Liver (tissue), 9 donors: Measurements from ENCODE around the gene DSTN. TPM values are rescaled to one million over a fixed set of nuclear protein-coding genes. Genes with fewer than 3 reads are reported as not detected.

Experiments used
- DNase-seq: peaks from one replicate; pipeline ENCODE4 v3.0.0-alpha.2; 2017; ENCODE audit warnings: low spot score
- H3K27ac ChIP-seq, 2 donors: one replicate each; pipeline ENCODE4 v1.7.0; 2013; ENCODE audit warnings: inconsistent platforms in 2 of 2, low read length in 2 of 2, control low read depth in 1 of 2, low read depth in 1 of 2, mild to moderate bottlenecking in 1 of 2
- H3K27me3 ChIP-seq, 4 donors: one replicate each; pipeline versions ENCODE4 v1.6.1 to v1.7.0; 2013; ENCODE audit warnings: low read length in 3 of 4, inconsistent platforms in 1 of 4, mild to moderate bottlenecking in 1 of 4, moderate library complexity in 1 of 4; ENCODE audit not compliant: control insufficient read depth in 4 of 4, insufficient read depth in 4 of 4
- H3K36me3 ChIP-seq, 4 donors: one replicate each; pipeline versions ENCODE4 v1.6.1 to v1.7.0; 2013; ENCODE audit warnings: low read length in 3 of 4, mild to moderate bottlenecking in 3 of 4, low read depth in 1 of 4, moderate library complexity in 1 of 4; ENCODE audit not compliant: control insufficient read depth in 4 of 4, insufficient read depth in 3 of 4
- H3K4me1 ChIP-seq, 4 donors: one replicate each; pipeline versions ENCODE4 v1.6.1 to v1.7.0; 2013; ENCODE audit warnings: low read length in 3 of 4, mild to moderate bottlenecking in 3 of 4, moderate library complexity in 1 of 4; ENCODE audit not compliant: control insufficient read depth in 4 of 4, insufficient read depth in 4 of 4
- H3K4me3 ChIP-seq, 3 donors: one replicate each; pipeline versions ENCODE4 v1.6.1 to v1.7.0; 2013; ENCODE audit warnings: low read length in 3 of 3, control low read depth in 1 of 3, low read depth in 1 of 3, mild to moderate bottlenecking in 1 of 3
- H3K9ac ChIP-seq, 2 donors: one replicate each; pipeline ENCODE4 v1.7.0; 2013; ENCODE audit warnings: low read length in 2 of 2, mild to moderate bottlenecking in 2 of 2, moderate library complexity in 2 of 2, control low read depth in 1 of 2, low read depth in 1 of 2
- H3K9me3 ChIP-seq, 4 donors: one replicate each; pipeline versions ENCODE4 v1.6.1 to v1.7.0; 2013; ENCODE audit warnings: low read length in 3 of 4; ENCODE audit not compliant: control insufficient read depth in 4 of 4
- ATF3 ChIP-seq: IDR thresholded peaks from 2 replicates; pipeline ENCODE4 v1.6.1; 2016; ENCODE audit warnings: antibody characterized with exemption
- CTCF ChIP-seq: fragments of 150-350 bp; IDR thresholded peaks from 2 replicates; pipeline ENCODE4 v1.5.1; 2017; ENCODE audit warnings: improper control_type of control experiment, low read depth, low read length; ENCODE audit not compliant: missing input control
- EGR1 ChIP-seq, 2 donors: IDR thresholded peaks; 2 replicates each; pipeline ENCODE4 v1.6.1; 2016 to 2018; ENCODE audit warnings: antibody characterized with exemption in 2 of 2, low read depth in 2 of 2
- FOXA1 ChIP-seq: IDR thresholded peaks from 2 replicates; pipeline ENCODE4 v1.6.1; 2016; ENCODE audit warnings: antibody characterized with exemption
- FOXA2 ChIP-seq: IDR thresholded peaks from 2 replicates; pipeline ENCODE4 v1.6.1; 2016; ENCODE audit warnings: antibody characterized with exemption
- GABPA ChIP-seq, 2 donors: IDR thresholded peaks in 1 of 2; conservative IDR thresholded peaks in 1 of 2; 2 replicates each; pipeline ENCODE4 v1.6.1; 2016; ENCODE audit warnings: antibody characterized with exemption in 2 of 2, mild to moderate bottlenecking in 1 of 2, moderate library complexity in 1 of 2
- HNF4A ChIP-seq, 2 donors: conservative IDR thresholded peaks; 2 replicates each; pipeline ENCODE4 v1.6.1; 2016; ENCODE audit warnings: antibody characterized with exemption in 2 of 2, mild to moderate bottlenecking in 2 of 2
- HNF4G ChIP-seq: IDR thresholded peaks from 2 replicates; pipeline ENCODE4 v1.6.1; 2016; ENCODE audit warnings: antibody characterized with exemption
- JUND ChIP-seq, 2 donors: IDR thresholded peaks; 2 replicates each; pipeline ENCODE4 v1.6.1; 2016; ENCODE audit warnings: antibody characterized with exemption in 2 of 2
- NR2F2 ChIP-seq: IDR thresholded peaks from 2 replicates; pipeline ENCODE4 v1.6.1; 2016; ENCODE audit warnings: antibody characterized with exemption
- RAD21 ChIP-seq, 2 donors: IDR thresholded peaks; 2 replicates each; pipeline ENCODE4 v1.6.1; 2016; ENCODE audit warnings: antibody characterized with exemption in 2 of 2, mild to moderate bottlenecking in 2 of 2
- RXRA ChIP-seq, 2 donors: IDR thresholded peaks; 2 replicates each; pipeline ENCODE4 v1.6.1; 2017 to 2018; ENCODE audit warnings: antibody characterized with exemption in 2 of 2, mild to moderate bottlenecking in 1 of 2
- SP1 ChIP-seq: IDR thresholded peaks from 2 replicates; pipeline ENCODE4 v1.6.1; 2018; ENCODE audit warnings: antibody characterized with exemption, mild to moderate bottlenecking
- TAF1 ChIP-seq: conservative IDR thresholded peaks from 2 replicates; pipeline ENCODE4 v1.6.1; 2016; ENCODE audit warnings: antibody characterized with exemption, mild to moderate bottlenecking
- YY1 ChIP-seq: IDR thresholded peaks from 2 replicates; pipeline ENCODE4 v1.6.1; 2016; ENCODE audit warnings: antibody characterized with exemption, mild to moderate bottlenecking
- WGBS: extraction: QIAGEN DNeasy Blood & Tissue Kit; methylation state at CpG from one replicate; pipeline ENCODE4 v1.1.7; 2013; 5-methylcytosine and 5-hydroxymethylcytosine counted together
- polyA plus RNA-seq, 2 donors: library from polyadenylated mRNA; stranded (reverse) in 1 of 2; unstranded in 1 of 2; fragments of 200-250 nt in 1 of 2; fragments of >200 nt in 1 of 2; fragmentation: Nextera tagmentation in 1 of 2; extraction: Ambion mirVana in 1 of 2; gene quantifications; one replicate each; pipeline versions ENCODE4 v1.2.1 to v1.2.3, GENCODE V29; 2013 to 2015
- total RNA-seq, 2 donors: library from RNA; depleted of rRNA; stranded (reverse); fragments of >200 nt; gene quantifications; one replicate each; pipeline ENCODE4 v1.2.3, GENCODE V29; 2014
- TF ChIP-seq, protein P1 (sequence below): IDR thresholded peaks from 2 replicates; pipeline ENCODE4 v1.6.1; 2016; ENCODE audit warnings: antibody characterized with exemption
- TF ChIP-seq, protein P2 (sequence below): IDR thresholded peaks from 2 replicates; pipeline ENCODE4 v1.6.1; 2016; ENCODE audit warnings: antibody characterized with exemption
- TF ChIP-seq, protein P3 (sequence below): IDR thresholded peaks from 2 replicates; pipeline ENCODE4 v1.6.1; 2016; ENCODE audit warnings: antibody characterized with exemption, mild to moderate bottlenecking
- donor health status: healthy.
- donor health status: healthy.
- donor health status: healthy.
- donor health status: healthy.
- donor health status: healthy.

DSTN gene
- total and polyA plus RNA-seq, 4 donors: 39.9 to 137 (median 108) TPM

- Histone ChIP-seq H3K9me3 (no peaks in the 10 kb centered on the region), H3K4me3 (no peak overlapping the region), H3K36me3 (peaks cover 0 to 2% (median 0%) of the 10 kb centered on the region in 4 donors), H3K27me3 (no peaks in the 10 kb centered on the region), H3K9ac (no peak overlapping the region), H3K4me1 (peaks cover 0 to 6% (median 0%) of the 10 kb centered on the region in 4 donors), H3K27ac (no peak overlapping the region)
- TF ChIP-seq, protein P1, sequence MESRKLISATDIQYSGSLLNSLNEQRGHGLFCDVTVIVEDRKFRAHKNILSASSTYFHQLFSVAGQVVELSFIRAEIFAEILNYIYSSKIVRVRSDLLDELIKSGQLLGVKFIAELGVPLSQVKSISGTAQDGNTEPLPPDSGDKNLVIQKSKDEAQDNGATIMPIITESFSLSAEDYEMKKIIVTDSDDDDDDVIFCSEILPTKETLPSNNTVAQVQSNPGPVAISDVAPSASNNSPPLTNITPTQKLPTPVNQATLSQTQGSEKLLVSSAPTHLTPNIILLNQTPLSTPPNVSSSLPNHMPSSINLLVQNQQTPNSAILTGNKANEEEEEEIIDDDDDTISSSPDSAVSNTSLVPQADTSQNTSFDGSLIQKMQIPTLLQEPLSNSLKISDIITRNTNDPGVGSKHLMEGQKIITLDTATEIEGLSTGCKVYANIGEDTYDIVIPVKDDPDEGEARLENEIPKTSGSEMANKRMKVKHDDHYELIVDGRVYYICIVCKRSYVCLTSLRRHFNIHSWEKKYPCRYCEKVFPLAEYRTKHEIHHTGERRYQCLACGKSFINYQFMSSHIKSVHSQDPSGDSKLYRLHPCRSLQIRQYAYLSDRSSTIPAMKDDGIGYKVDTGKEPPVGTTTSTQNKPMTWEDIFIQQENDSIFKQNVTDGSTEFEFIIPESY: no peak
- TF ChIP-seq ATF3: no peak
- TF ChIP-seq SP1: no peak
- TF ChIP-seq HNF4A (conservative IDR thresholded peaks at IDR 0.05): no peak
- TF ChIP-seq NR2F2: no peak
- no peak for TF ChIP-seq HNF4G
- TF ChIP-seq TAF1: no peak
- no peak for TF ChIP-seq GABPA (IDR thresholded peaks at IDR 0.05 in 1 of 2, conservative IDR thresholded peaks at IDR 0.05 in 1 of 2)
- TF ChIP-seq FOXA2: no peak
- TF ChIP-seq, protein P2, sequence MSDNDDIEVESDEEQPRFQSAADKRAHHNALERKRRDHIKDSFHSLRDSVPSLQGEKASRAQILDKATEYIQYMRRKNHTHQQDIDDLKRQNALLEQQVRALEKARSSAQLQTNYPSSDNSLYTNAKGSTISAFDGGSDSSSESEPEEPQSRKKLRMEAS: no peak
- no peak for TF ChIP-seq FOXA1
- TF ChIP-seq, protein P3, sequence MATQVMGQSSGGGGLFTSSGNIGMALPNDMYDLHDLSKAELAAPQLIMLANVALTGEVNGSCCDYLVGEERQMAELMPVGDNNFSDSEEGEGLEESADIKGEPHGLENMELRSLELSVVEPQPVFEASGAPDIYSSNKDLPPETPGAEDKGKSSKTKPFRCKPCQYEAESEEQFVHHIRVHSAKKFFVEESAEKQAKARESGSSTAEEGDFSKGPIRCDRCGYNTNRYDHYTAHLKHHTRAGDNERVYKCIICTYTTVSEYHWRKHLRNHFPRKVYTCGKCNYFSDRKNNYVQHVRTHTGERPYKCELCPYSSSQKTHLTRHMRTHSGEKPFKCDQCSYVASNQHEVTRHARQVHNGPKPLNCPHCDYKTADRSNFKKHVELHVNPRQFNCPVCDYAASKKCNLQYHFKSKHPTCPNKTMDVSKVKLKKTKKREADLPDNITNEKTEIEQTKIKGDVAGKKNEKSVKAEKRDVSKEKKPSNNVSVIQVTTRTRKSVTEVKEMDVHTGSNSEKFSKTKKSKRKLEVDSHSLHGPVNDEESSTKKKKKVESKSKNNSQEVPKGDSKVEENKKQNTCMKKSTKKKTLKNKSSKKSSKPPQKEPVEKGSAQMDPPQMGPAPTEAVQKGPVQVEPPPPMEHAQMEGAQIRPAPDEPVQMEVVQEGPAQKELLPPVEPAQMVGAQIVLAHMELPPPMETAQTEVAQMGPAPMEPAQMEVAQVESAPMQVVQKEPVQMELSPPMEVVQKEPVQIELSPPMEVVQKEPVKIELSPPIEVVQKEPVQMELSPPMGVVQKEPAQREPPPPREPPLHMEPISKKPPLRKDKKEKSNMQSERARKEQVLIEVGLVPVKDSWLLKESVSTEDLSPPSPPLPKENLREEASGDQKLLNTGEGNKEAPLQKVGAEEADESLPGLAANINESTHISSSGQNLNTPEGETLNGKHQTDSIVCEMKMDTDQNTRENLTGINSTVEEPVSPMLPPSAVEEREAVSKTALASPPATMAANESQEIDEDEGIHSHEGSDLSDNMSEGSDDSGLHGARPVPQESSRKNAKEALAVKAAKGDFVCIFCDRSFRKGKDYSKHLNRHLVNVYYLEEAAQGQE: no peak
- TF ChIP-seq JUND (IDR thresholded peaks at IDR 0.05): no peak
- no peak for TF ChIP-seq RXRA (IDR thresholded peaks at IDR 0.05)
- TF ChIP-seq EGR1 (IDR thresholded peaks at IDR 0.05; ENCODE audit: low read depth in 2 of 2): no peak
- no peak for TF ChIP-seq RAD21 (IDR thresholded peaks at IDR 0.05)
- no peak for TF ChIP-seq CTCF
- no peak for TF ChIP-seq YY1
- no peak for DNase-seq
- 98% methylated on average over 3 of the region's 3 CpGs for WGBS
Observed at GRCh38 chr20:17583126-17583525, 13.3 kb downstream of the DSTN start.
